GM18520 (cell line): Measurements from ENCODE around the gene APH1B.
"Not testable (repeated sequence)": the region's sequence is repeated elsewhere in the genome, so short reads cannot be mapped to it uniquely, and the experiment has no call there.

Experiments
- ATAC-seq: cut with Tn5 transposase; IDR thresholded peaks from one replicate; pipeline ENCODE4 v1.9.1; 2021; ENCODE audit not compliant: unreplicated experiment

The APH1B gene

GRCh38 chr15:63295341-63295740 is 17.9 kb downstream of the APH1B start:
- ATAC-seq, result no peak

GRCh38 chr15:63296195-63296594 is 18.8 kb downstream of the APH1B start:
- no peak for ATAC-seq

GRCh38 chr15:63299943-63300575 is 22.7 kb downstream of the APH1B start:
- ATAC-seq, result no peak

- ATAC-seq, result no peak
Measured at GRCh38 chr15:63301088-63301487, 23.7 kb downstream of the APH1B start.

GRCh38 chr15:63305260-63305659 is 27.9 kb downstream of the APH1B start:
- no peak for ATAC-seq

GRCh38 chr15:63306492-63307073 is 29.2 kb downstream of the APH1B start:
- no peak for ATAC-seq

- no peak for ATAC-seq
Measured at GRCh38 chr15:63308491-63308890, 31.1 kb downstream of the APH1B start.

- no peak for ATAC-seq
Measured at GRCh38 chr15:63308947-63309346, 31.5 kb downstream of the APH1B start.

- no peak for ATAC-seq
Measured at GRCh38 chr15:63310646-63311045, 33.2 kb downstream of the APH1B start.

GRCh38 chr15:63312286-63312685 is 34.9 kb downstream of the APH1B start:
- ATAC-seq, result no peak

- no peak for ATAC-seq
Measured at GRCh38 chr15:63313825-63314224, 36.4 kb downstream of the APH1B start.

- no peak for ATAC-seq
Measured at GRCh38 chr15:63314409-63314808, 37.0 kb downstream of the APH1B start.

- no peak for ATAC-seq
Measured at GRCh38 chr15:63318344-63318743, 40.9 kb downstream of the APH1B start.

GRCh38 chr15:63319065-63319464 is 41.7 kb downstream of the APH1B start:
- no peak for ATAC-seq

- not testable (repeated sequence) for ATAC-seq
Measured at GRCh38 chr15:63320446-63320845, 43.0 kb downstream of the APH1B start.

- ATAC-seq, result not testable (repeated sequence)
Measured at GRCh38 chr15:63320981-63321380, 43.6 kb downstream of the APH1B start.

GRCh38 chr15:63321462-63321861 is 44.1 kb downstream of the APH1B start:
- no peak for ATAC-seq

- ATAC-seq, result no peak
Measured at GRCh38 chr15:63322541-63322940, 45.1 kb downstream of the APH1B start.

GRCh38 chr15:63323798-63324563 is 46.6 kb downstream of the APH1B start:
- ATAC-seq, result no peak

GRCh38 chr15:63324770-63325169 is 47.4 kb downstream of the APH1B start:
- ATAC-seq, result no peak

GRCh38 chr15:63327648-63328421 is 50.4 kb downstream of the APH1B start:
- no peak for ATAC-seq
